ENCODE measurements around the gene FBF1.
A peak's percentile ranks its signal among the peaks of the same experiment; 100 is the strongest.

Gene FBF1, protein sequence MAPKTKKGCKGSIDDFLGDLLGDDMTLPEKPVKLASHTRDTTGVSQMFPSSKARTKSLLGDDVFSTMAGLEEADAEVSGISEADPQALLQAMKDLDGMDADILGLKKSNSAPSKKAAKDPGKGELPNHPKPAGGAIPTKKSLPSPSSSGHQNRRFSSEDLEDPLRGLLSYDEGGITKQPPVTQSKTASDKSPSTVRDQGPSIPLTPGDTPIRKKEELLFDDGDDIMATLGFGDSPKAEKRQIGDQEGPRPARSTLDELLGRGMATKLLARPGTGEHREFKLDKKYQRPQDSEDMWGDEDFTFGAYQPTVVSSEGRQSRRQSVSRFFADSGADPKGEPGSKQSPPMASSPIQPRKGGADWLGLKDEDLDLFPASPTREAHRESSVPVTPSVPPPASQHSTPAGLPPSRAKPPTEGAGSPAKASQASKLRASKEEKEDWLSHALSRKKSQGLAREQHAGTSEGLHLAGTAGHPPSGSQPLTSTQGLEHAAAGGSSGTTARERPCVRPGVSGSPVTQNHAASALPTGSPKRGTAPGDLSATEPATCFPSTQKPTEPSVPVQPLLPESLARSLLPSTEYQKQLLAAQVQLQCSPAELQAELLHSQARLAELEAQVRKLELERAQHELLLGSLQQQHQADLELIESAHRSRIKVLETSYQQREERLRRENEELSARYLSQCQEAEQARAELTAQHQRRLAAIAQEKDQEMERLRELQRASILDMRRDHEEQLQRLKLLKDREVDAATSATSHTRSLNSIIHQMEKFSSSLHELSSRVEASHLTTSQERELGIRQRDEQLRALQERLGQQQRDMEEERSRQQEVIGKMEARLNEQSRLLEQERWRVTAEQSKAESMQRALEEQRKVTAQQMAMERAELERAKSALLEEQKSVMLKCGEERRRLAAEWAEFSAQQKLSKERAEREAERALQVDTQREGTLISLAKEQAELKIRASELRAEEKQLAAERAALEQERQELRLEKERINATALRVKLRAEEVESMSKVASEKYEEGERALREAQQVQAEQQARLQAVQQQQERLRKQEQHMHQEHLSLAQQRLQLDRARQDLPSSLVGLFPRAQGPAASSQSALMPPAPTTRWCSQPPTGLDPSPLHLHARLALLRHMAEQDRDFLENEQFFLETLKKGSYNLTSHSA

DNA sequence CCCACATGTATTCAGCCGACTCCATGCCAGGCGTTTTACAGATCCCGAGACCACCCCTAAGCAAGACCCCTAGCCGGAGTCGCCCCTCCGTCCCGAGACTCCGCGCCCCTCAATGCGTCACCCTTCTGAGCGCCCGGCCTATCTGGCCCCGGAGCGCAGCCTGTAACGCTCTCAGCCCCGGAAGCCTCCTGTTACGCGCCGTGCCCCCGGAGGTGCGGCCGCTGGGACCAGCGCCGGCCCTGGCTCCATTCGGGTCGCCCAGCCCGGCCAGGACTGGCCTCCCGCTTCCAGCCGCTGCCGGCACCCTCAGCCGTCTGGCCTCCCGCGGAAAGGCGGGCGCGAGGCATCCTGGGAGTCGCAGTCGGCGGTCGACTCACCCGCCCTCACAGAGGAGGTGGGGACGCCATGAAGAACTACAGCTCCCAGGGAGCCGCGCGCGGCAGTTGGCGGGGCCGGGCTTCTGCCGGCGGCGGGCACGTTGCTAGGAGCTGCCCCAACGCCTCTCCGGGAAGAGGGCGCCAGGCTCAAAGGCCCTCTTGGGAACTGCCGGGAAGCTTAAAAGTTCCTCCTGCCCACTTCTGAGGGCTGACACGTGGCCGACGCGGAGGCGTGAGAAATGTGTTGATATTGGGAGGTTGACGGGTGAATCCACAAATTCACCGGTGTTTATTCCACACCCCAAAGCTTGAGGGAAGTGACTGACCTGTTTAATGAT is at the start of gene FBF1:
Gene FBF1 (minus strand): TSS at position 316 of the 715 bp plus-strand sequence. CDS start 2,893 bp downstream, outside the sequence.
- in situ Hi-C loops (cut with HindIII; ENCODE audit: low pct_unique_long_range_greater_than_20kb, low sequenced_read_pairs), result no loop called here
- TF ChIP-seq JUND (IDR thresholded peaks at IDR 0.05; ENCODE audit: low read depth), result no peak
- peak; percentile 96 to 98 for DNase-seq (ENCODE audit: low read depth in 1 of 2, low spot score in 1 of 2)

DNA sequence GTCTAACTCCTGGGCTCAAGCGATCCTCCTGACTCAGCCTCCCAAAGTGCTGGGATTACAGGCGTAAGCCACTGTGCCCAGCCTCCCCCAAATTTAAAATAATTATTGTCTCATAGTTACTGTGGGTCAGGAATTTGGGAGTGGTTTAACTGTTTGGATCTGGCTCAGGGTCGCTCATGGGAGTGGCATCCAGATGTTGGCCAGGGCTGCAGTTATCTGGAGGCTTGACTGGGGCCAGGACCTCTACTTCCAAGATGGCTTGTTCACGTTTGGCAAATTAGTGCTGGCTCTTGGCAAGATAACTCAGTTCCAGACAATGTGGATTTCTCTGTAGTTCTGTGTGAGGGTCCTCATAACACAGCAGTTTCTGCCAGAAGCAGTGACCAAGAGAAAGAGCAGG is 46.2 kb upstream of the FBF1 start:
- no peak for TF ChIP-seq JUND (IDR thresholded peaks at IDR 0.05; ENCODE audit: low read depth)
- in situ Hi-C loops (cut with HindIII; ENCODE audit: low pct_unique_long_range_greater_than_20kb, low sequenced_read_pairs), result no loop called here
- no peak for DNase-seq (ENCODE audit: low read depth in 1 of 2, low spot score in 1 of 2)

DNA sequence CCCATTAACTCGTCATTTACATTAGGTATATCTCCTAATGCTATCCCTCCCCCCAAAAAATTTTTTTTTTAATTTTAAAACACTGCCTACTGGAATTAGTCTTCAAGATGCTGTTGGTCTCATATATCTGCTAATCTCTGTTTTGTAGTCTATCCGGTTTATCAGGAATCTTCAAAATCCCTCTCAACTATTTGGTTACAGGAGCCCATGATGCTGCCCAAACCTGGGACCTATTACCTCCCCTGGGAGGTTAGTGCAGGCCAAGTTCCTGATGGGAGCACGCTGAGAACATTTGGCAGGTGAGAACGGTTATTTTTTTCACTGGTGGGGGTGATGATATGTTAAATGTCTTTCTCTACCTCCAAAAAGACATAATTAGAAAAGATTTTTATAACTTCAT is 45.1 kb upstream of the FBF1 start:
- in situ Hi-C loops (cut with HindIII; ENCODE audit: low pct_unique_long_range_greater_than_20kb, low sequenced_read_pairs), result no loop called here
- TF ChIP-seq JUND (IDR thresholded peaks at IDR 0.05; ENCODE audit: low read depth), result no peak
- DNase-seq (ENCODE audit: low read depth in 1 of 2, low spot score in 1 of 2), result no peak

DNA sequence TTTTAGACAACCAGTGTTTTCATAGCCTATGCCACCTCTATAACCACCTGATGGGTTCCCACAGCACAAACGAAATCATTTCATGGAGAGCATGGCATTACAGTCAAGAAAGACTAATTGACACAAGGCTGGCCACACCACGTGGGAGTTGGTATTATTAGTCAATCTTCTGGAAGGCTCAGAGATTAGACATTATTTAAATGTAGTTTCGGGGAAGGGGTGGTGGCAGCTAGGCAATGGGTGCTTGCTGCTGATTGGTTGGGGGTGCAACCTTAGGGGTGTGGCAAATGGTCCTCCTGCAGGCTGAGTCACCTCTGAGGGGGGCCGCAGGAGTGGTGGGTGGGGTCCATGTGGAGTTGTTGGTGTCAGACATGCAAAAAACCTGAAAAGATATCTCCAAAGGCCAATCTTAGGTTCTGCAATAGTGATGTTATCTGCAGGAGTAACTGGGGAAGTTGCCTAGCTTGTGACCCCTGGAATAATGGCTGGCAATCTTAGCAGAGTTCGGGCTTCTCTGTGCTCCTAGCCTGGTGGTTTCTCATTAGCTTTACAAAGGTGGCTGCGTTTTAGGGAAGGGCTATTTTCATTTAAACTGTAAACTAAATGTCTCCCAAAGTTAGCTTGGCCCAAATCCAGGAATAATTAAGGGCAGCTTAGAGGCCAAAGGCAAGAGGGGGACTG is 42.8 kb upstream of the FBF1 start:
- TF ChIP-seq JUND (IDR thresholded peaks at IDR 0.05; ENCODE audit: low read depth), result no peak
- DNase-seq (ENCODE audit: low read depth in 1 of 2, low spot score in 1 of 2), result no peak
- in situ Hi-C loops (cut with HindIII; ENCODE audit: low pct_unique_long_range_greater_than_20kb, low sequenced_read_pairs), result no loop called here

DNA sequence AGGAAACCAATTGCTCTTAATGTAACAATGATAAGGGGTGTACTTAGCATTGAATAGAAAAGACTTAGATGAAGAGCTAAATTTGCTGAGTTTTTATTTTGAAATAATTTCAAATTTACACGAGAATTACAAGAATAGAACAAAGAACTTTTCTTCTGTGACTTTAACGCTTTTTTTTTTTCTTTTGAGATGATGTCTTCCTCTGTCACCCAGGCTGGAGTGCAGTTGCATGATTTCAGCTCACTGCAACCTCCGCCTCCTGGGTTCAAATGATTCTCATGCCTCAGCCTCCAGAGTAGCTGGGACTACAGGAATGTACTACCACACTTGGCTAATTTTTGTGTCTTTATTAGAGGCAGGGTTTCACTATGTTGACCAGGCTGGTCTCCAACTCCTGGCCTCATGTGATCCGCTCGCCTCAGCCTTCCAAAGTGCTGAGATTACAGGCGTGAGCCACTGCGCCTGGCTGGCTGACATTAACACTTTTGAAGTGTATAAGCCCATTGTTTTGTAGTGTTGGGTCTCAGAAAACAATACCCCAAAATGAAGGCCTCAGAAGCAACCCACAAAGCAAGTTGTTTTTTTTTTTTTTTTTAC is 40.3 kb upstream of the FBF1 start:
- no peak for TF ChIP-seq JUND (IDR thresholded peaks at IDR 0.05; ENCODE audit: low read depth)
- no peak for DNase-seq (ENCODE audit: low read depth in 1 of 2, low spot score in 1 of 2)
- in situ Hi-C loops (cut with HindIII; ENCODE audit: low pct_unique_long_range_greater_than_20kb, low sequenced_read_pairs), result no loop called here

DNA sequence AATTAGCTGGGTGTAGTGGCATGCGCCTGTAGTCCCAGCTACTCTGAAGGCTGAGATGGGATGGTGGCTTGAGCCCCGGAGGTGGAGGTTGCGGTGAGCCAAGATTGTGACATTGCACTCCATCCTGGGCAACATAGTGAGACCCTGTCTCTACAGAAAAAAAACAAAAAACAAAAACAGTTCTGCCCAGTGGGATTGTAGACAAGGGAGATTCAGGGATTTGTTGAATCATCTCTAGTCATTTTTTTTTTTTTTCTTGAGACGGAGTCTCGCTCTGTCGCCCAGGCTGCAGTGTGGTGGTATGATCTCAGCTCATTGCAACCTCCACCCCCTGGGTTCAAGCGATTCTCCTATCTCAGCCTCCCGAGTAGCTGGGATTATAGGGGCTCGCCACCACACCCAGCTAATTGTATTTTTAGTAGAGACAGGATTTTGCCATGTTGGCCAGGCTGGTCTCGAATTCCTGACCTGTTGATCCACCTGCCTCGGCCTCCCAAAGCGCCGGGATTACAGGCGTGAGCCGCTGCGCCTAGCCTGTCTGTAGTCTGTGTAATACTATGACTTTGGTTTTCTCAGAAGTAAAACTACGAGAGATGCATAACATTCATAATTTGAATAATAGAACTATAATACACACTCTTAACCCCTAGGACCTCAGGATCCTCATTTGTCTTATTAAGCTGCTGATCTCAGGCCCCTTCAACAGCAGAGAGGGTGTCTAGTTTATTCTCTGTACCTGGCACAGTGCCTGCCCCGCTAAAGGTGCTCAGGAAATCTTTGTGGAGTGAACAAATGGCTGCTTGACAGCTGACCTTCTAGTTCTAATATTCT is 39.6 kb upstream of the FBF1 start:
- no peak for TF ChIP-seq JUND (IDR thresholded peaks at IDR 0.05; ENCODE audit: low read depth)
- DNase-seq (ENCODE audit: low read depth in 1 of 2, low spot score in 1 of 2), result no peak
- in situ Hi-C loops (cut with HindIII; ENCODE audit: low pct_unique_long_range_greater_than_20kb, low sequenced_read_pairs), result no loop called here

DNA sequence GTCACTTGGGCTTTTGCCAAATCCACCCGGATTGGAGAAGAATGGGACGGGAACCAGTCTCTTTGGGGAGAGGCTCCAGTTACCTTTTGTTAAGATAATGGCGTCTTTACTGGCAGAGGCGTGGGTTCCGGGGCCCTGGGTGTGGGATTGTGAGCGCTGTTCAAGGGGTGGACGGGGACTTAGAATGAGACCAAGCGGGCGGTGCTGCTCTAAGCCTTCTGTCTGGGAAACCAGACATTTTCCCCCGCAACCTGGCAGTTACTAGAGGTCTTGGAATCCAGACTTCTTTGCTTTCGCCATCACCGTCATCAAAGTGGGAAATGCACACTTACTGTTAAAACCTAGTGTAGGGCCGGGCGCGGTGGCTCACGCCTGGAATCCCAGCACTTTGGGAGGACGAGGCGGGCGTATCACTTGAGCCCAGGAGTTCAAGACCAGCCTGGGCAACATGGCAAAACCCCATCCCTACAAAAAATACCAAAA is 38.9 kb upstream of the FBF1 start:
- DNase-seq (ENCODE audit: low read depth in 1 of 2, low spot score in 1 of 2), result no peak
- in situ Hi-C loops (cut with HindIII; ENCODE audit: low pct_unique_long_range_greater_than_20kb, low sequenced_read_pairs), result no loop called here
- no peak for TF ChIP-seq JUND (IDR thresholded peaks at IDR 0.05; ENCODE audit: low read depth)

DNA sequence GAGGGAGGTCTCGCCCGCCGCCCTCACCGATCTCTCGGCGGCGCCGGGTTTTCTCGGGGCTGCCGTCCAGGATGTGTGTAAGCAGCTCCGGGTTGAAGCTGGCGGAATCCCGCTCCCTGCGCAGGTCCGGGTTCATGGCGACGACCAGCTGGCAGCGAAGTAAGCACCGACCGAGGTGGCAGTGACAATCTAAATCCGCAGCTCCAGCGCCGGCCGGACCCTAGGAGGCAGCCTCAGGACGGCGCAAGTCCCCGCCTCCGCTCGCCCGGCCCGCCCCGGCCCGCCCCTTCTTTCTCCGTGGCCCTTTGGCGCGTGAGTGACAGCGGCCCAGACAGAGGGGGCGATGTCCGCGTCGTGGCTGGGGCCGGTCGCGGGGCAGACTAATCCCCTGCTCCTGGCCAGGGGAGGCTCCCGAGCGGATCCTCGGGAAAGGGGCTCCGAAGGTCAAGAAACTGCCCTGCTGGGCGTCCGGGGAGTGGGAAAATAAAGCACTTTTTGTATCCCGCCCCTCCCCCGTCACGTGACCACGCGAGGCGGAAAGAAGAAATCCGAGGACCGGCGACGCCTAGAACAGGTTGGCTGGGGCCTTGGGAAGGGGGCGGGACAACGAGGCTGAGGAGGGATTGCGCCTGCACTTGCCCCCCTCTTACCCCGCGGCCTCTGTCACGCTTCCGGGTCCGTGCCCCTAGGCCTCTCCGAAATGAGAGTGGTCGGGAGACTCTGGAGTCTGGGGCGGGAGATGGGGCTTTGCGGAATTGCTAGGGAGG is 38.3 kb upstream of the FBF1 start, which contains the start of the genes ACOX1 and TEN1:
Gene ACOX1 (minus strand): TSS at position 229 of the 767 bp plus-strand sequence. CDS start 93 bp downstream, at position 136.
Gene TEN1 (plus strand): TSS at position 303 of the 767 bp plus-strand sequence. CDS start 6,953 bp downstream, outside the sequence.
- peak; percentile 65 to 99 for DNase-seq (ENCODE audit: low read depth in 1 of 2, low spot score in 1 of 2)
- in situ Hi-C loops (cut with HindIII; ENCODE audit: low pct_unique_long_range_greater_than_20kb, low sequenced_read_pairs), result no loop called here
- TF ChIP-seq JUND (IDR thresholded peaks at IDR 0.05; ENCODE audit: low read depth), result no peak

DNA sequence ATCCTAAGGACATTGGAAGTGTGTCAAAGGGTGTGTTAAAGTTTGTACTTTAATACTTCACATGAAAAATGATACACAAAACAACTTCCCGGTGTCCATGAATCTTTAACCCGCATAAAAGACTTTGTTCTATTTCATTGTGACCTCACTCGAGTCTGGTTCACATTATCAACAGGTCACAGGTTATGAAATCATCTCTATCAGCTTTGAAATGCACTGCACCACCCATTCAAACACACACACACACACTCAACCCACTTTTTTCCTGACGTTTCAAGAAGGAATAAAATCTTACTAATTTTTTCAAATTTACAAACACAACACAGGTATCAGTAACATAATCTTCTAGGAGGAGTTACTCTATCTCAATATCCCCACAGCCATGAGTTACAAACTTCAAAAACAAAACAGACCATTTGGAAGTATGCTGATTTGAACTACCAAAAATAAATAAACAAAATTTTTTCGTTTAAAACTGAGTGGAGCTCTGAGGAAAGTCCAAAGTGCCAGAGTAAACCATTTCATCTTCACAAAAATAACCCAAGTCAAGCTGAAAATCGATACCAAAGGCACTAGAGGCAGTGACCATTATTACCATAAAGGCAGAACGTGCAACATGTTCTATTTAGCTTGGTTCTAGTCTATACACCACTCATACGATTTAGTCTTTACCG is 35.5 kb upstream of the FBF1 start:
- TF ChIP-seq JUND (IDR thresholded peaks at IDR 0.05; ENCODE audit: low read depth), result no peak
- no peak for DNase-seq (ENCODE audit: low read depth in 1 of 2, low spot score in 1 of 2)
- in situ Hi-C loops (cut with HindIII; ENCODE audit: low pct_unique_long_range_greater_than_20kb, low sequenced_read_pairs), result no loop called here
